AG09319 (cell line): Measurements from ENCODE around the gene C11orf21.

ENCODE experiments used
- DNase-seq: peaks from one replicate; pipeline ENCODE4 v3.0.0-alpha.2; 2010; ENCODE audit warnings: low read depth; ENCODE audit errors: extremely low read depth
- CTCF ChIP-seq: IDR thresholded peaks from 2 replicates; pipeline ENCODE4 v1.5.1; 2011; ENCODE audit warnings: low read depth, mild to moderate bottlenecking, inconsistent platforms, low read length, moderate library complexity

The C11orf21 gene

GRCh38 chr11:2258501-2259465, 42.9 kb downstream of the C11orf21 start:
- TF ChIP-seq CTCF, result no peak
- DNase-seq, result no peak

GRCh38 chr11:2256951-2257700, 44.6 kb downstream of the C11orf21 start:
- no peak for TF ChIP-seq CTCF
- no peak for DNase-seq

- TF ChIP-seq CTCF, result no peak
Measured at GRCh38 chr11:2256293-2256913, 45.3 kb downstream of the C11orf21 start.

GRCh38 chr11:2252018-2252417, 49.7 kb downstream of the C11orf21 start:
- no peak for TF ChIP-seq CTCF
- DNase-seq, result no peak

More at GRCh38 chr11:2256293-2256913, 45.3 kb downstream of the C11orf21 start:
- no peak for DNase-seq

DNA sequence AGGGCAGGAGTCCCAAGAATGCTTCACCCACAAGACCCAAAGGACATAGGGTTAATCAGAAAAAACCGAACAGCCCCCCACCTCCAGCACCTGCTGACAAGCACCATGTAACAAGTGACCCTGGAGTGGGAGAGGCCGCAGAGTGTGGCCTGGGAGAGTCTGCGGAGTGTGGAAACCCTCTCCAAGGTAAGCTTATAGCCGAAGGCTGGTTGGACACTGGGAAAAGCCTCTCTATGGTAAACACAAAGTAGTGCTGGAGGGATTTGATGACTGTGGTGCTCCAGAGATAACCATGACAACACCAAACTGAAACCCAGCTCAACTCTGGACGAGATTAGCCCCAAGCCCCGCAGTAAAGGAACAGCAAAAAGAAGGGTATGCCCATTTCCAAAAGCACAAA, 50.6 kb downstream of the C11orf21 start:
- no peak for DNase-seq
- TF ChIP-seq CTCF, result no peak

GRCh38 chr11:2250485-2250884, 51.2 kb downstream of the C11orf21 start:
- DNase-seq, result no peak
- no peak for TF ChIP-seq CTCF
